ENCODE data around the gene FAM174A. TPM values are rescaled to one million over a fixed set of nuclear protein-coding genes. Genes with fewer than 3 reads are reported as not detected.

FAM174A gene
- total and polyA plus RNA-seq, 2 of the 4 experiments (the other 2 are of a cell fraction) = 2.7 to 10.3 TPM

DNA sequence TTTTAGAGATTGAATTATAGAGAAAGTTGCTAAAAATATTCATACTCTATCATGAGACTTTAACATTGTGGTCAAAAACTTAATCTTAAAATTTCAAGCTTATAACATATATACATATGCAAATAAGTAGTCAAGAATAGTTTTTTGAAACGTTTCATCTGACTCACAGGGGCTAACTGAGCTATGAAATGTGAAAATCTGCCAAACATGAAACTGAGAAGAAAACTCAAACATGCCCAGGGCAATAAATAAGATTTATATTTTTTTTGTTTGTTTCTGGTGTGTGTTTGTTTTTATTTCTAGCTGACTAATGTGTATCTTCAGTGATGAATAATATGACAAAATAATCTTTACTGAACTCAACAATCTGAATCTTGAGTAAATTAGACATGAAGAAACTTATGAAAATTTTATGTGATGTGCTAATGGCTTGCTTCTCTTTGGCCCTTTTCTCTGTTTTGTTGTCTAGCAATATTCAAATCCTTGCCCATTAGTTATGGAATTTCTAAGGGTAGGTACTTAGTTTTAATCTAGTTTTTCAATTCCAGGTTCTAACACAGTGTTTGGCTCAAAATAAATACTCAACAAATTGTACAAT is 99.9 kb downstream of the FAM174A start:
- no peak overlapping the region for H2BK5ac ChIP-seq (ENCODE audit: low read depth, low read length, poor library complexity, severe bottlenecking)
- in situ Hi-C loops (cut with MboI; ENCODE audit: low sequenced_read_pairs) (no loop called here), dilution Hi-C loops (cut with HindIII; ENCODE audit: low sequenced_read_pairs, unreplicated experiment) (no loop called here), intact Hi-C loops (cut with micrococcal nuclease) (no loop called here)
- H4K91ac ChIP-seq (ENCODE audit: insufficient read depth, low read depth, low read length) = no peak overlapping the region
- peak; percentile 2 for DNase-seq
- H3K9me1 ChIP-seq (ENCODE audit: insufficient read depth, low read length) = no peaks in the 10 kb centered on the region
- no peak overlapping the region for H3K18ac ChIP-seq (ENCODE audit: low read depth, low read length)
- no peak overlapping the region for H3K14ac ChIP-seq (replicated peaks; ENCODE audit: low read depth, low read length)
- no peak overlapping the region for H3K56ac ChIP-seq (ENCODE audit: extremely low read depth, insufficient read depth, low read length)
- H2AFZ ChIP-seq (replicated peaks; ENCODE audit: low read length, poor library complexity) = no peak overlapping the region
- no peaks in the 10 kb centered on the region for H4K20me1 ChIP-seq (ENCODE audit: insufficient read depth, low read length)
- no peak overlapping the region for H3K27ac ChIP-seq (ENCODE audit: insufficient read depth, low read length)
- no peak overlapping the region for H2AK9ac ChIP-seq (replicated peaks; ENCODE audit: low read depth, low read length, poor library complexity)
- no peak overlapping the region for H3K4me2 ChIP-seq (ENCODE audit: low read depth, low read length)
- H3K9ac ChIP-seq (ENCODE audit: low read depth, low read length) = no peak overlapping the region
- BruUV-seq (replicated peaks) = no TSS peak
- no peak for ATAC-seq (ENCODE audit: low read depth)
- WGBS, 2 experiments (ENCODE audit: extremely low coverage in 2 of 2, insufficient read length in 1 of 2) = no CpG with 5 or more reads among the region's 1 CpG
- H3K27me3 ChIP-seq (ENCODE audit: control insufficient read depth, insufficient read depth, low read length) = no peaks in the 10 kb centered on the region
- H3K4ac ChIP-seq (ENCODE audit: low read depth, low read length) = no peak overlapping the region
- H3K79me1 ChIP-seq (ENCODE audit: low read depth in 1 of 2, low read length in 2 of 2) = no peaks in the 10 kb centered on the region
- no peak overlapping the region for H3K23ac ChIP-seq (ENCODE audit: low read depth, low read length)
- TF ChIP-seq CTCF (conservative IDR thresholded peaks at IDR 0.05; ENCODE audit: low read depth, low read length) = no peak
- TF ChIP-seq RAD21 (IDR thresholded peaks at IDR 0.05; ENCODE audit: low read length) = no peak
- TF ChIP-seq USF2 (IDR thresholded peaks at IDR 0.05; ENCODE audit: low read depth, low read length) = no peak
- no peak for TF ChIP-seq CEBPB (IDR thresholded peaks at IDR 0.05; ENCODE audit: low read depth, low read length)
- TF ChIP-seq BHLHE40 (IDR thresholded peaks at IDR 0.05; ENCODE audit: low read depth, low read length) = no peak
- TF ChIP-seq CHD1 (IDR thresholded peaks at IDR 0.05; ENCODE audit: low read depth, low read length) = no peak
- TF ChIP-seq NFE2L2 (IDR thresholded peaks at IDR 0.05; ENCODE audit: low read depth, low read length) = no peak
- TF ChIP-seq FOS (IDR thresholded peaks at IDR 0.05; ENCODE audit: low read depth, low read length) = no peak
- TF ChIP-seq SMC3 (IDR thresholded peaks at IDR 0.05; ENCODE audit: low read depth, low read length) = no peak
- no peak overlapping the region for H2BK120ac ChIP-seq (ENCODE audit: low read depth, low read length)
- no peak overlapping the region for H4K8ac ChIP-seq (ENCODE audit: low read depth in 2 of 2, low read length in 2 of 2)
- H4K5ac ChIP-seq (ENCODE audit: low read depth, low read length) = no peak overlapping the region
- H2BK20ac ChIP-seq (ENCODE audit: low read depth, low read length) = no peak overlapping the region
- no peak overlapping the region for H3K4me3 ChIP-seq (ENCODE audit: insufficient read depth, low read depth, low read length)
- no peaks in the 10 kb centered on the region for H3K36me3 ChIP-seq (ENCODE audit: control insufficient read depth, insufficient read depth, low read length)
- no peak overlapping the region for H2AK5ac ChIP-seq (ENCODE audit: low read depth, low read length)
- ChIA-PET CTCF (no interaction called here), POLR2A (ENCODE audit: unreplicated experiment) (interaction anchor here (0.6 kb wide), 1 partner anchor 404 kb away, joined by 3 read pairs; no protein-coding TSS in a partner anchor)
- H3K9me3 ChIP-seq (ENCODE audit: control insufficient read depth, insufficient read depth, low read length) = no peaks in the 10 kb centered on the region
- H3K4me1 ChIP-seq (ENCODE audit: control insufficient read depth, insufficient read depth, low read length) = no peaks in the 10 kb centered on the region
- no peak overlapping the region for H2BK15ac ChIP-seq (ENCODE audit: low read depth, low read length)
